ENCODE data around the gene TMEM198. TPM values are rescaled to one million over a fixed set of nuclear protein-coding genes. Genes with fewer than 3 reads are reported as not detected.
A peak's percentile ranks its signal among the peaks of the same experiment; 100 is the strongest.

TMEM198 gene
- total and polyA plus RNA-seq, 2 donors (not counting 1 experiment from before 2014, with no cell fraction given): 0.39 to 1.1 TPM

GRCh38 chr2:219552382-219553167 lies 8.7 kb downstream of the TMEM198 start:
- CTCF ChIA-PET: interaction anchor here (1.0 to 1.7 kb wide), 2 partner anchors 9 to 11 kb away, joined by 5 to 6 read pairs; no protein-coding TSS in a partner anchor
- H3K27ac Mint-ChIP-seq: no peak overlapping the region

More at GRCh38 chr2:219552382-219553167, 8.7 kb downstream of the TMEM198 start:
- peaks cover 20 to 30% of the 10 kb centered on the region in 2 donors for H3K4me1 ChIP-seq (ENCODE audit: control insufficient read depth in 2 of 2, insufficient read depth in 2 of 2, low read length in 2 of 2)
- H3K4me3 ChIP-seq (ENCODE audit: control extremely low read depth in 1 of 5, extremely low read depth in 1 of 5, insufficient read depth in 1 of 5, low read depth in 2 of 5, low read length in 4 of 5): peak overlapping the region in 4 of 5 experiments; percentile 35 to 52 (median 46)
- H3K4me2 ChIP-seq (replicated peaks; ENCODE audit: low read depth, low read length, poor library complexity, severe bottlenecking): peak overlapping the region; percentile 98
- POLR2A ChIA-PET: interaction anchor here (1.9 kb wide), 1 partner anchor 9 kb away, joined by 4 read pairs; the partner anchor contains the start of genes CHPF and TMEM198
- H4K20me1 ChIP-seq (ENCODE audit: control insufficient read depth, insufficient read depth, low read length, poor library complexity, severe bottlenecking): no peaks in the 10 kb centered on the region
- H3K27ac ChIP-seq (ENCODE audit: low read length in 2 of 2): no peak overlapping the region
- peak; percentile 89 for ATAC-seq (ENCODE audit: low read depth)
- peaks cover 0 to 73% (median 23%) of the 10 kb centered on the region in 4 experiments for H3K27me3 ChIP-seq (replicated peaks in 1 of 4; ENCODE audit: control extremely low read depth in 1 of 4, control insufficient read depth in 3 of 4, insufficient read depth in 4 of 4, low read length in 3 of 4)
- DNase-seq: peak; percentile 86
- peak overlapping the region; percentile 76 for H3K4me3 Mint-ChIP-seq
- H3K79me2 ChIP-seq (ENCODE audit: control insufficient read depth, insufficient read depth, low read length): no peaks in the 10 kb centered on the region
- peak overlapping the region; percentile 64 for H2AFZ ChIP-seq (ENCODE audit: insufficient read depth, low read depth, low read length, poor library complexity, severe bottlenecking)
- H3K36me3 ChIP-seq (replicated peaks in 1 of 2; ENCODE audit: control extremely low read depth in 1 of 2, control insufficient read depth in 1 of 2, extremely low read depth in 1 of 2, insufficient read depth in 2 of 2, low read length in 1 of 2): no peaks in the 10 kb centered on the region
- H3K27me3 Mint-ChIP-seq: peaks cover 56% of the 10 kb centered on the region
- 4% methylated on average over 99 of the region's 99 CpGs for WGBS (ENCODE audit: insufficient coverage)
- peaks cover 0 to 36% (median 0%) of the 10 kb centered on the region in 3 donors for H3K9me3 ChIP-seq (ENCODE audit: control extremely low read depth in 1 of 3, control insufficient read depth in 2 of 3, insufficient read depth in 1 of 3, low read length in 2 of 3)
- H3K9me3 Mint-ChIP-seq (ENCODE audit: insufficient read depth): no peaks in the 10 kb centered on the region
- TF ChIP-seq, protein P1, sequence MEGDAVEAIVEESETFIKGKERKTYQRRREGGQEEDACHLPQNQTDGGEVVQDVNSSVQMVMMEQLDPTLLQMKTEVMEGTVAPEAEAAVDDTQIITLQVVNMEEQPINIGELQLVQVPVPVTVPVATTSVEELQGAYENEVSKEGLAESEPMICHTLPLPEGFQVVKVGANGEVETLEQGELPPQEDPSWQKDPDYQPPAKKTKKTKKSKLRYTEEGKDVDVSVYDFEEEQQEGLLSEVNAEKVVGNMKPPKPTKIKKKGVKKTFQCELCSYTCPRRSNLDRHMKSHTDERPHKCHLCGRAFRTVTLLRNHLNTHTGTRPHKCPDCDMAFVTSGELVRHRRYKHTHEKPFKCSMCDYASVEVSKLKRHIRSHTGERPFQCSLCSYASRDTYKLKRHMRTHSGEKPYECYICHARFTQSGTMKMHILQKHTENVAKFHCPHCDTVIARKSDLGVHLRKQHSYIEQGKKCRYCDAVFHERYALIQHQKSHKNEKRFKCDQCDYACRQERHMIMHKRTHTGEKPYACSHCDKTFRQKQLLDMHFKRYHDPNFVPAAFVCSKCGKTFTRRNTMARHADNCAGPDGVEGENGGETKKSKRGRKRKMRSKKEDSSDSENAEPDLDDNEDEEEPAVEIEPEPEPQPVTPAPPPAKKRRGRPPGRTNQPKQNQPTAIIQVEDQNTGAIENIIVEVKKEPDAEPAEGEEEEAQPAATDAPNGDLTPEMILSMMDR (IDR thresholded peaks at IDR 0.05): no peak
- TF ChIP-seq EZH2 (IDR thresholded peaks at IDR 0.05; ENCODE audit: borderline replicate concordance, insufficient read depth, low read depth, low read length, poor library complexity, severe bottlenecking): no peak
- H3K4me1 Mint-ChIP-seq: peaks cover 14% of the 10 kb centered on the region
- H3K9ac ChIP-seq (ENCODE audit: low read length): peak overlapping the region; percentile 41
- intact Hi-C loops (cut with micrococcal nuclease): loop anchor here (1.0 to 2.0 kb wide), 2 partner anchors 8 to 44 kb away; partner anchors contain the start of genes STK11IP and TMEM198

Measured in B cell (primary cell).